ENCODE results near the gene IVD. TPM values are rescaled to one million over a fixed set of nuclear protein-coding genes. Genes with fewer than 3 reads are reported as not detected.

The IVD gene
- total RNA-seq, 1 donor from 2014 or later: 229 TPM

Other genes starting within 250 kb of the IVD start
- 0.68 TPM for gene BUB1B, start 244.7 kb upstream of the IVD start, total RNA-seq
- not detected for gene PAK6, start 166.7 kb upstream of the IVD start, total RNA-seq
- gene ANKRD63, start 122.7 kb upstream of the IVD start, total RNA-seq: not detected
- 8.7 TPM for gene PLCB2, start 97.9 kb upstream of the IVD start, total RNA-seq
- gene INAFM2, start 82.1 kb upstream of the IVD start, total RNA-seq: 7.7 TPM
- 16.6 TPM for gene CCDC9B, start 64.9 kb upstream of the IVD start, total RNA-seq
- not detected for gene PHGR1, start 54.8 kb upstream of the IVD start, total RNA-seq
- gene DISP2, start 47.6 kb upstream of the IVD start, total RNA-seq: 0.25 TPM
- gene KNSTRN, start 23.1 kb upstream of the IVD start, total RNA-seq: 9.2 TPM
- 12.8 TPM for gene BAHD1, start 35.2 kb downstream of the IVD start, total RNA-seq
- 5.3 TPM for gene CHST14, start 65.2 kb downstream of the IVD start, total RNA-seq
- gene CCDC32, start 159.2 kb downstream of the IVD start, total RNA-seq: 6.5 TPM
- 7.4 TPM for gene RPUSD2, start 163.5 kb downstream of the IVD start, total RNA-seq
- 1.7 TPM for gene KNL1, start 188.5 kb downstream of the IVD start, total RNA-seq

All from left lobe of liver (tissue), 1 donor.